ENCODE measurements around the gene CCDC80.

Gene CCDC80

DNA sequence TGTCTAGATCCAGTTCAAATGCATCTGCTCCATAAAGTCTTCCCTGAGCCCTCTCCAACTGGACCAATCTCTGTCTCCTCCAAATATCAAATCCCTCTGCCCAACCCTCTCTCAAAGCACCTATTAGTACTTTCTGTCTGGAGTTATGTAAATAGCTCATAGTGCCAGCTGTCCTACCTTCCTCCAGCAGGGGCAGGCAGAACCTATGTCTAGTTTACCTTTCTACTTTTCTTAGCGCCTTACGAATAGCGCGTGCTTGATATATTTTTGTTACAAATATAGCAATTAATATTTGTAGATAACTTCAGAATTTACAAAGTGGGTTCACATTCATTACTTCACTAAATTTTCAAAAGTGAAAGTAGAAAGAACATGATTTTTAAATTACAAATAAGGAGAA, 14.0 kb upstream of the CCDC80 start:
- DNase-seq (ENCODE audit: low spot score): no peak

- DNase-seq (ENCODE audit: low spot score): no peak
Observed at GRCh38 chr3:112654492-112654891, 13.5 kb upstream of the CCDC80 start.

DNA sequence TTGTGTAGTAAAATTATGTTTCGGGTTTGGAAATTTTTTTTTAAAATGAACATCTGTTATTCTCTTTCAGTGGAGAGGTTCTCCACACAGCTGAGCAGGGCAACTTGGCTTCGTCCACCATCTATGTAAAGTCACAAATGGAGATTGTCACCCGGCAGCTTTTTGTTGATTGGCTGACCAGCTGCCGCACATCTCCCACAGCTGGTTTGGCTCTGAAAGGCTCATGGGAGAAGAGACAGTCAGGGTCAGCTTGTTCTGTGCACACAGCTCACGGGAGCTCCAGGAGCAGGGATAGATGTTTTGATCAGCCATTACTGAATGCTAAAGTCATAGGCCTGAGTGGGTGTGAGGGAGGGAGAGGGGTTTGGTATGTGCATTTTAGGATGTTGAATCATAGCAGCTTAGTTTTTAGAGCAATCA, 12.9 kb upstream of the CCDC80 start:
- no peak for DNase-seq (ENCODE audit: low spot score)

DNA sequence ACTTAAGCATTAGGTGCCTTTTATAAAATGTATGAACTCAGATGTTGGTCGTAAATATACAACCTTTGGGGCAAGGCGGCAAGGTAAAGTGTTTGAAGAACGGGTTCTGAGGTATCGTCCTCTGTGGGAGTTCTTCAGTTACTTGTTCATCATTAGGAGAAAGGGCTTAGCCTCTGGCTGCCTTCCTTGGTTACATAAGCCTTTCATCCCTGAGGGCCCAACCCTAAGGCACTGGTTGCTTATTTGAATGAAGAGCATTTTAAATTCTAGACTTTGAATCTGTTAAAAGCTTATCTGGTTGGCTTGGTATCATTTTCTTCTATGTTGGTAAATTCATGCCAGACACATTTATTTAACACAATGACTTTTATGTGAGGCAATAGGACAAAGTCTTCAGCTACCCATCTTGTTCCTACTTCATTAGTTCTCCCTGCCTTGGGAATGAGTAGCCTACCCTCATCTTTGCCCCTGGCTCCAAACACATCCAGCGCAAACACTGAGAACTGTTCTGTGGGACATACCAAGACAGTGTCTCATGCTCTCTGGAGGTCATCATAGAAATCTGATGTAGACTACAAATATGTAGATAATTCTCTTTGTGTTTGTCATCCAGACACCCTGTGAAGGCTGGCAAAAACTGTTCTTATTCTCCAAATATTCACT, 12.4 kb upstream of the CCDC80 start:
- DNase-seq (ENCODE audit: low spot score): no peak

DNA sequence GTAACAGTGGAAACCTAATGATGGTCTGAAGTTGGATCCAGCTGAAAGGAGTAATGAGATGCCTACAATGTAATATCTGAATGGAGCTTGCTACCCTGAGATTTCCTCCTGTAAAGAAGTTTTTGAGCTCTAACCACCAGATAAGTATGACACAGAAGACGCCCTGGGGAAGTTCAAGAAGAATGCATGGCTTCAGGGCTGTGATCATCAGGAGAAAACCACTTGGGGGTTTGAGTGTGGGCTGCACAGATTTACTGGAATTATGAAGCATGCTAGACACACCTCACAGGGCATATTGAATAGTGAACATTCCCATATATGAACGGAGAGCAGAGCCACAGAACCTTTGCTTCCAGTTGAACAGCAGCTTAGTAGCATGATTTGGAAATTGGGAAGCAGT, 10.6 kb upstream of the CCDC80 start:
- no peak for DNase-seq (ENCODE audit: low spot score)

DNA sequence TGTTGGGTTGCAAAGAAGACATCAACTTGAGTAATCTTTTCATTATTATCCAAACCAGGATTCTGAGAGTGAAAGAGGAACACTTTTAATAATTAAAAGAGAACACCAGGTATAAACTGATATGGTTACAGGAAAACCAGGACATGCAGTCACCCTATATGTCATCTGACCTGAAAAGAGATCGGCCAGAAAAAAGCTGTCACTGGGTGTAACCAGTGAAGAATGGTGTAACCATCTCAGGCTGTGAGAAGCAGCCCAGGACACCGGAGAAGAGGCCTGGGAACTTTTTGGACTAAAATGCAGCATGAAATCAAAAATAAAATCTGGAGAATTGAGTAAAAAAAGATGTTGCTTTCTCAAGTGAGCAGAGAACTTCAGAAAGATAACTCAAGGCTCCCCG, 10.1 kb upstream of the CCDC80 start:
- no peak for DNase-seq (ENCODE audit: low spot score)

- no peak for DNase-seq (ENCODE audit: low spot score)
Observed at GRCh38 chr3:112650482-112650881, 9.5 kb upstream of the CCDC80 start.

- no peak for DNase-seq (ENCODE audit: low spot score)
Observed at GRCh38 chr3:112649478-112649735, 8.5 kb upstream of the CCDC80 start.

DNA sequence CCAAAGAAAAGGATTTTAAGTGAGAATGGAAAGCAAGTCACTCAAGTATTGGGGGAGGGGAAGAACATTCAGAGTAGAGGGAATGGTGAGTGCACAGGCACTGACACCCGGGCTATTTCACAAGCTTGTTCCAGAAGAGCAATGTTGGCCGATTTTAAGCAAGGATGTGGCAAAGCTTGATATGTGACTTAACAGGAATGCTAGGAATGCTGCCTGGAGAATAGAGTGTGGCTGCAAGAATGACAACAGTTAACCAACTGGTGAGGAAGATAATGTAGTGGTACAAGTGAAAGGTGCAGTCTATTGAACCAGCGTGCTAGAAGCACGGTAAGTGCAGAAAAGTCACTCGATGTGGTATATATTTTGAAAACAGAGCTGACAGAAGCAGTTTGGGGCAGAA, 6.2 kb upstream of the CCDC80 start:
- no peak for DNase-seq (ENCODE audit: low spot score)

GRCh38 chr3:112646623-112647022, 5.7 kb upstream of the CCDC80 start:
- no peak for DNase-seq (ENCODE audit: low spot score)

DNA sequence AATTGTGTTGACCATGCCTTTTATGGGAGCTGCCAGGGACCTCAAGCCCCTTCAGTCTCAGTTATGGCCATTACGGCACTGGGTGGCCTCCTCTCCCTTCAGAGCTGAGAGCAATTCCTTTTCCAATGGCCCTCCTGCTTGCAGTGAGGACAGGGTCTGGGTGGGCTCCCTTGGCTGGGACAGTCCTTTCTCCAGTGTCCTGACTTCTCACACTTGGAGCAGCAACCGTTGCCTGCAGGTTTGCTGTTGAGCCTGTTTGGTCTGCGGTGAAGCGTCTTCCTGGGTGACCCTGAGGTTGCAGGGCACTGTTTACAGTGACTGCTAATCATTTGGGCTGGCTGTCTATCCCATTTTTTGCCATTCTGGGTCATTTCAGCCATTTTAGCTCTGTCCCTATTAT, 3.5 kb upstream of the CCDC80 start:
- DNase-seq (ENCODE audit: low spot score): no peak

DNA sequence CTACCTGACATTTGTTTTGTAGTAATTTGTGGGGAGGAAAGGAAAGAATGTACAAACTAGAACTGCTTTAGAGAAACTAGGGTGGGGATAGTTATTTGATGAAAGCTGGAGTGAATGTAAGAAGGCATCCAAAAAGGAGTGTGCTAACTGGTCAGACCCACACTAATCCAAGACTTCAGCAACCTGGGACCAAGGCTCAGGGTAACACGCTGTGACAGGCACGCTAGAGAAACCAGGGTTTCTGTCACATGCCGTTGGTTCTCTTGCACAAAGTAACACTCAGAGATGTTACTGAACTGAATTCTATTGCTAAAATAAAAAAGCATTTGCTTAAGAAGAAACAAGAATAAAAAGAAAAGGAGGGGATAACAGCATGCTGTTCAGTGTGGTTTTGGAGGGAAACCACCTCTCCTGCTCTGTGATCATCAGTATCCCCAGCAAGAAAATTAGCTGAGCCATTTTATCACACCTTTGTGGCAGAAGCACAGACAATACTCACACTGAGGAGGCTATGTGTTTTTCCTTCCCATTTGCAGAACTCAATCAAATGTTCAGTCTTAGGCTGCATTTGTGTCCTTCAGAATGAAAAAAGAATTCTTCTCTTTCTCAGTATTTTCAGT, 2.8 kb upstream of the CCDC80 start:
- no peak for DNase-seq (ENCODE audit: low spot score)

- DNase-seq (ENCODE audit: low spot score): peak; percentile 89
Observed at GRCh38 chr3:112642912-112643506, 2.1 kb upstream of the CCDC80 start.

- no peak for DNase-seq (ENCODE audit: low spot score)
Observed at GRCh38 chr3:112640276-112640929, 540 bp downstream of the CCDC80 start.

DNA sequence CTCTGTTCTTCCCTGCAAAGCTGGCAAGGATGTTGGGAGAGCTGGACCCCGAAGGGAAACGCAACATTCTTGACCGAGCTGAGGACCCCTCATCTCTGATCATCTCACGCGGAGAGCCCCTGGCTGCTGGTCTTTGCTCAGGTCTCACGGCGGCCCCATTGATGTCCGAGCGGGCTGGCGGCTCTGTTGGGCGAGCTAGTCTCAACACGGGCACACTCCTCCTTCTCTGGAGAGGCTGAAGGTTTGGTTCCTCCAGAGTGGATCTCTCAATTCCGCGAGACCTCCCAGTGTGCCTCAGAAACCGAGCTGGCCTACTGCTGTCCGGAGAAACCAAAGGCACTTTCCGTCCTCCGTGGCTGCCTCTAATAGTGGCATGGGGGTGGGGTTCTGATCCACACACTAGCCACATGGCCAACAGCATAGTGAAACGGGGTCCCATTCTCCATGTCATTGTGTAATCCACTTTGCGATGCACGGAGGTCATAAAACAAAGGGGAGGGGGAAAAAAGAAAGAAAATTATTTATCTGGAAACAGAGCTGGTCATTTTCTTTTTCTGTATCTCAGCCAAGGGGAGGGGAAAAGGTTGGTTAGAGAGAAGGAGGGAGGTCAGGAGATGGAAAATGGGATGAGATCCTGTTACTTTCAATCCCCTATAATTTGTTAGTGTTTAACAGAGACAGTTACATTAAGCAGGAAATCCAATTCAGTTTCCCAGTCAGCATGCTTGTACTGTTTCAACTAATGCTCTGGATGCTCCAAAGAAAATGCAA, 1.3 kb downstream of the CCDC80 start:
- DNase-seq (ENCODE audit: low spot score): no peak

DNA sequence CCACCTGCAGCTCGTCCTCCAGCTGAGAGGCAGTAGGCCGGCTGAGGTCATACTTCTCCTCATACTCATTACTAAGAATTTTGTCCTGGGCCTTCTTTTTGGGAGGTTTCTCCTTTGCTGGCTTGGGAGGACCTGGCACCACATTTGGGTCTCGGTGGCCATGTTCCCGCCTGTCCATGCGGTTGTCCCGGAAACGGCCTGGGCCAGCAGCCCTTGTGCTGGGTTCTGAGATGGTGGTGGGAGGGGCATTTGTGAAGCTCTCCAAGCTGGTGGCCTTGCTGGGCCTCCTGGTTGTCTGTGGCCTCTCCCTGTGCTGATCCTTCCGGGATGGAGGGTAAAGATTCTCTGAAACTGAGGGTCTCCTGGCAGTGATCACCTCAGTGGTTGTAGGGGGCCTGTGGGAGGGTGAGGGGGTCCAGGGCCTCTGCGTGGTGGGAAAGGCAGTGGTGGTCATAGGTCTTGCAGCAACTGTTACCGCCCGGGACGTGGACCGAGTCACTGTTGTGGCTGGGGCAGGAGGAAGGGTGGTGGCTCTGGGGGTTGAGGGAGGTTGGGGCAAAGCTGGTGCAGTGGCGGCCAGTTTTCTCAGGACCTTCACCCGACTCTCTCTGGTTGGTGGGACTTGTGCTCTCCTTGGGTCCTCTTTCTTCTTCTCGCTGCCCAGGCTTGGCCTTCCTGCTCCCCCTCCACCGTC, 2.5 kb downstream of the CCDC80 start:
- no peak for DNase-seq (ENCODE audit: low spot score)

DNA sequence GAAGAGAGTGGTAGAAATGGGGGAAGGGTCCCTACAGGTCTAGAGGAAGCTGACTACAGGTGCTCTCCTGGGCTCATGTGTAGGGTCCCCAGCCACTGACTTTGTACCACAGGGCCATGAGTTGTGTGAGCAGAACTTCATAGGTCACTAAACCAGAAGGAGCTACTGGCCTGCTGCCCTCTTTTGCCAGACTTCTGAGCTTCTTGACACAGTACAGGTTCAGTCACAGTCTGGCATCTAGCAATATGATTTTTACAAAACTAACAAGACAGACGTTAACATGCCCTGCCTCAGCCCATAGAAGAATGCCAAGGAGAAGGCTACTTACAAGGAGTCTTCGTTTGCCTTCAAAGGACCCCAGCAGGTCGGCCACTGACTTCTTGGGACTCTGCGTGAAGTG, 3.2 kb downstream of the CCDC80 start:
- DNase-seq (ENCODE audit: low spot score): no peak

DNA sequence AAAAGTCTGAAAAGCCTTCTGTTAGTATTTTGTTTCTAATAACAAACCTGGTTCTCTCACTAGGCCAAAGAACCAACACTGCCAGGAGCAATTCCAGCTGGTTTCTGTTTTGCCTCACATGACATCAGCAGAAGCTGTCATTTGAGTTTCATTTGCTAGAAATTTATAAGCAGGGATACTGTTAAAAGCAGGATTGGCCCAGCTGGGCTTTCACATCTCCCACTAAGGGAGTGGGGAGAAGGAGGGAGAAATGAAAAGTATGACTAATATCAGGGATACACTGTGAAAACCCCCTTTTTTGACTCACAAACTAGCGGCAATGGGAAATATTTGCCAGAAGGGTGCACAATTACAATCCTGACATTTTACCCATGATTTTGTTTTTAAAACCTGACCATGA, 5.3 kb downstream of the CCDC80 start:
- no peak for DNase-seq (ENCODE audit: low spot score)

DNA sequence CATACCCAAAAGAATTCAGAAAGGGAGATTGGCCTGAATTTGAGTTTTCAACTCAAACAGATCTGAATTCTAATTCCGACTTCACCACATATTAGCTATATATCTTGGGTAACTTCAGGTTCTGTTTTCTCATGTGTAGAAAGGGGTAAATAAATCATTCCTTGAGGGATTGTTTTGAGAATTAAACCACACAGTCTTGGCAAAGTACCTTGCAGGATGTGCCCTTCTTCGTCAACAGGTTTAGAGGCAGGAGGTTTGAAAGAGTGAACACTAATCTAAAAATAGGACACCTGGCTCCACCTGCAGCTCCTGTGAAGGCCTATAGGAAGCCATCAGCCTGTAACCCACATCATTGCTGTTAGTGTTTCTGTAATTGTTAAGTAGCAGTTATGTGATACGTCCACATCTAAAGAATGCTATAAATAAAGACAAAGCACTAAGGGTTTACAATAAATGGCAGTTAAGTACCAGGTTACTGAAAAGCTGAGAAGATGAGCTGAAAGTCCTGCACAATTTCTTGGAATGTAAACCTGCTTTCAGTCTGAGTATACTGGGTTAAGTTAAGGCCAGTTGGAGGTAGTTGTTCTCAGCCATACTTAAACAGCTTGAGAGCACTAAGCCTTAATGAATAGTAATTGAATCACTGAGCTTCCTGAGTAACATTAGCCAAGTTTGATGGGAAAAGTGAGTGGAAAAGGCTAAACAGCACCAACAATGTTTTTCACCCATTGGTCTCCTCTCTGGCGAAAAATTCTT, 6.0 kb downstream of the CCDC80 start:
- no peak for DNase-seq (ENCODE audit: low spot score)

- no peak for DNase-seq (ENCODE audit: low spot score)
Observed at GRCh38 chr3:112633757-112634156, 7.2 kb downstream of the CCDC80 start.

DNA sequence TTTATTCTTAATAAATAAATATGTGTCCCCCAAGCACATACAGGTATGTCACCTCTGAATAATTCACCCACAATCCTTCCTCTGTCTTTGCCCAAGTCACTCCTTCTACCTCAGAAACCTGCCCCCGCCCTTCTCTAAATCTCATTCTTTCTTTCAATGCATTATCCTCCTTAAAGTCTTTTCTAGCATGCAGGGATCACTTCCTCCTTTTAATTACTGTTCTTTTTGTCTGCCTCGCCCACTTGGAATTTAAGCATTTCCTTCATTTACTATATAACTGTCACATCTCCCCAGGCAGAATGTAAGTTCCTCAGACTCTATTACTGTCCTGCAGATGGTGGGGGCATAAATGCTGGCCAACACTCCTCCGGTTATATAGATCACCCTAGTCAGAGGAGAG, 7.8 kb downstream of the CCDC80 start:
- DNase-seq (ENCODE audit: low spot score): no peak

Measured in pons (tissue), 1 donor.